Naive thymus-derived CD8-positive, alpha-beta T cell (primary cell): Measurements from ENCODE around the gene FBLN2. TPM values are rescaled to one million over a fixed set of nuclear protein-coding genes. Genes with fewer than 3 reads are reported as not detected.

Experiments
- ATAC-seq, 2 donors: fragments of 150-1000 bp; cut with Tn5 transposase in 1 of 2; sonication (Bioruptor Pico), chemical (Tn5 transposase) in 1 of 2; 1 replicate in 1 of 2; 2 replicates in 1 of 2; pipeline ENCODE4 v1.10.0; 2021; ENCODE audit warnings: mild to moderate bottlenecking in 2 of 2, moderate library complexity in 2 of 2
- POLR2A ChIA-PET: fragments of 350-600 bp; sonication (Branson Sonifier 250); formaldehyde crosslinking; loops from one replicate; lab custom pipeline; 2021; ENCODE audit warnings: antibody characterized with exemption; lab: Charles Lee
- DNase-seq, 10 donors: peaks; one replicate each; pipeline versions ENCODE4 v3.0.0 to v3.0.0-alpha.2; 2020 to 2022
- H3K27ac Mint-ChIP-seq, 10 donors: one replicate each; pipeline ENCODE4 v1.8.0; 2020 to 2022; ENCODE audit warnings: mild to moderate bottlenecking in 10 of 10, mixed read lengths in 10 of 10, moderate library complexity in 4 of 10, inconsistent platforms in 1 of 10
- H3K27me3 Mint-ChIP-seq, 5 donors: one replicate each; pipeline ENCODE4 v1.8.0; 2021 to 2022; ENCODE audit warnings: mixed read lengths in 5 of 5
- H3K36me3 Mint-ChIP-seq, 3 donors: one replicate each; pipeline ENCODE4 v1.8.0; 2020 to 2022; ENCODE audit warnings: mixed read lengths in 3 of 3, mild to moderate bottlenecking in 2 of 3, inconsistent platforms in 1 of 3
- H3K4me1 Mint-ChIP-seq, 4 donors: one replicate each; pipeline ENCODE4 v1.8.0; 2021 to 2022; ENCODE audit warnings: mixed read lengths in 4 of 4
- H3K4me3 Mint-ChIP-seq, 10 donors: one replicate each; pipeline ENCODE4 v1.8.0; 2020 to 2022; ENCODE audit warnings: mild to moderate bottlenecking in 10 of 10, mixed read lengths in 10 of 10, moderate library complexity in 6 of 10, inconsistent platforms in 1 of 10
- H3K9me3 Mint-ChIP-seq, 9 donors: one replicate each; pipeline ENCODE4 v1.8.0; 2020 to 2022; ENCODE audit warnings: mixed read lengths in 9 of 9, mild to moderate bottlenecking in 3 of 9, inconsistent platforms in 1 of 9, moderate library complexity in 1 of 9
- polyA plus RNA-seq, 3 donors: library from polyadenylated mRNA; unstranded; fragments of 300-500 nt; fragmentation: Illumina TruSeq; gene quantifications; one replicate each; pipeline ENCODE4 v1.2.3, GENCODE V29; 2021
- total RNA-seq, 8 experiments: library from RNA in 2 of 8; stranded (reverse) in 2 of 8; gene quantifications; one replicate each; pipeline ENCODE4 v1.2.3 and lab custom pipeline; 2021 to 2026

FBLN2 gene
- total and polyA plus RNA-seq, 5 experiments from 2014 or later, result 6.3 to 33.7 (median 15.8) TPM

- Mint-ChIP-seq H3K27ac (peak overlapping the region in 1 of 10 donors; percentile 4), H3K4me1 (peaks cover 0 to 3% (median 0%) of the 10 kb centered on the region in 4 donors), H3K27me3 (peaks cover 0 to 4% (median 0%) of the 10 kb centered on the region in 5 donors), H3K9me3 (peaks cover 0 to 2% (median 0%) of the 10 kb centered on the region in 9 donors), H3K4me3 (no peak overlapping the region), H3K36me3 (peaks cover 0 to 33% (median 8%) of the 10 kb centered on the region in 3 donors)
- POLR2A ChIA-PET, result no interaction called here
- ATAC-seq (no peak), DNase-seq (no peak)
Observed at GRCh38 chr3:13615019-13615528, 66.1 kb downstream of the FBLN2 start.

- DNase-seq (peak in 1 of 10 donors; percentile 40), ATAC-seq (no peak)
- peaks cover 0 to 27% (median 4%) of the 10 kb centered on the region in 3 donors for H3K36me3 Mint-ChIP-seq
- no peaks in the 10 kb centered on the region for H3K27me3 Mint-ChIP-seq
- peaks cover 0 to 2% (median 0%) of the 10 kb centered on the region in 9 donors for H3K9me3 Mint-ChIP-seq
- POLR2A ChIA-PET, result no interaction called here
- H3K4me1 Mint-ChIP-seq, result peaks cover under 1 to 5% (median 2%) of the 10 kb centered on the region in 4 donors
- H3K27ac Mint-ChIP-seq, result peak overlapping the region in 1 of 10 donors; percentile 21
- no peak overlapping the region for H3K4me3 Mint-ChIP-seq
Observed at GRCh38 chr3:13616359-13616758, 67.4 kb downstream of the FBLN2 start.

GRCh38 chr3:13617097-13617738 is 68.3 kb downstream of the FBLN2 start:
- DNase-seq (peak in 1 of 10 donors; percentile 43), ATAC-seq (no peak)
- Mint-ChIP-seq H3K4me1 (peaks cover 7 to 13% (median 9%) of the 10 kb centered on the region in 4 donors), H3K9me3 (peaks cover 0 to 2% (median 0%) of the 10 kb centered on the region in 9 donors), H3K27ac (no peak overlapping the region), H3K27me3 (no peaks in the 10 kb centered on the region), H3K4me3 (no peak overlapping the region), H3K36me3 (peaks cover 0 to 31% (median 4%) of the 10 kb centered on the region in 3 donors)
- POLR2A ChIA-PET, result no interaction called here

GRCh38 chr3:13617981-13618380 is 69.1 kb downstream of the FBLN2 start:
- no peaks in the 10 kb centered on the region for H3K27me3 Mint-ChIP-seq
- POLR2A ChIA-PET, result no interaction called here
- peak overlapping the region in 1 of 10 donors; percentile 20 for H3K27ac Mint-ChIP-seq
- peaks cover 0 to 27% (median 4%) of the 10 kb centered on the region in 3 donors for H3K36me3 Mint-ChIP-seq
- ATAC-seq (no peak), DNase-seq (no peak)
- H3K4me1 Mint-ChIP-seq, result peaks cover 7 to 14% (median 9%) of the 10 kb centered on the region in 4 donors
- H3K4me3 Mint-ChIP-seq, result no peak overlapping the region
- peaks cover 0 to 2% (median 0%) of the 10 kb centered on the region in 9 donors for H3K9me3 Mint-ChIP-seq

- peaks cover 0 to 26% (median 2%) of the 10 kb centered on the region in 3 donors for H3K36me3 Mint-ChIP-seq
- DNase-seq (no peak), ATAC-seq (no peak)
- H3K27ac Mint-ChIP-seq, result peak overlapping the region in 3 of 10 donors; percentile 48 to 82 (median 75)
- H3K4me3 Mint-ChIP-seq, result no peak overlapping the region
- H3K9me3 Mint-ChIP-seq, result peaks cover 0 to 2% (median 0%) of the 10 kb centered on the region in 9 donors
- POLR2A ChIA-PET, result no interaction called here
- no peaks in the 10 kb centered on the region for H3K27me3 Mint-ChIP-seq
- H3K4me1 Mint-ChIP-seq, result peaks cover 7 to 14% (median 9%) of the 10 kb centered on the region in 4 donors
Observed at GRCh38 chr3:13618836-13619235, 69.9 kb downstream of the FBLN2 start.

GRCh38 chr3:13619661-13620230 is 70.8 kb downstream of the FBLN2 start:
- ATAC-seq (no peak), DNase-seq (no peak)
- peak overlapping the region in 5 of 10 donors; percentile 31 to 85 (median 75) for H3K27ac Mint-ChIP-seq
- H3K27me3 Mint-ChIP-seq, result no peaks in the 10 kb centered on the region
- H3K4me3 Mint-ChIP-seq, result no peak overlapping the region
- H3K4me1 Mint-ChIP-seq, result peaks cover 7 to 14% (median 9%) of the 10 kb centered on the region in 4 donors
- peaks cover 0 to 2% (median 0%) of the 10 kb centered on the region in 9 donors for H3K9me3 Mint-ChIP-seq
- peaks cover 0 to 19% (median 0%) of the 10 kb centered on the region in 3 donors for H3K36me3 Mint-ChIP-seq
- POLR2A ChIA-PET, result no interaction called here

GRCh38 chr3:13620281-13620680 is 71.4 kb downstream of the FBLN2 start:
- Mint-ChIP-seq H3K36me3 (peaks cover 0 to 18% (median 0%) of the 10 kb centered on the region in 3 donors), H3K9me3 (peaks cover 0 to 2% (median 0%) of the 10 kb centered on the region in 9 donors), H3K4me3 (peak overlapping the region in 1 of 10 donors; percentile 15), H3K4me1 (peaks cover 7 to 14% (median 9%) of the 10 kb centered on the region in 4 donors), H3K27me3 (no peaks in the 10 kb centered on the region), H3K27ac (peak overlapping the region in 9 of 10 donors; percentile 19 to 96 (median 75))
- DNase-seq (no peak), ATAC-seq (no peak)
- POLR2A ChIA-PET, result no interaction called here

- POLR2A ChIA-PET, result no interaction called here
- DNase-seq, result peak in 1 of 10 donors; percentile 51
Observed at GRCh38 chr3:13620776-13621365, 71.9 kb downstream of the FBLN2 start.

GRCh38 chr3:13621381-13622221 is 72.7 kb downstream of the FBLN2 start:
- H3K4me3 Mint-ChIP-seq, result peak overlapping the region; percentile 66 to 88 (median 80)
- H3K4me1 Mint-ChIP-seq, result peaks cover 7 to 16% (median 11%) of the 10 kb centered on the region in 4 donors
- ATAC-seq (peak; percentile 98), DNase-seq (peak; percentile 8 to 87 (median 70))
- H3K9me3 Mint-ChIP-seq, result no peaks in the 10 kb centered on the region
- POLR2A ChIA-PET, result interaction anchor here (0.6 to 0.7 kb wide), 2 partner anchors 28 to 610 kb away, joined by 3 to 5 read pairs; no protein-coding TSS in a partner anchor
- no peaks in the 10 kb centered on the region for H3K27me3 Mint-ChIP-seq
- H3K36me3 Mint-ChIP-seq, result peaks cover 0 to 12% (median 0%) of the 10 kb centered on the region in 3 donors
- H3K27ac Mint-ChIP-seq, result peak overlapping the region; percentile 83 to 99 (median 96)

More at GRCh38 chr3:13620776-13621365, 71.9 kb downstream of the FBLN2 start:
- Mint-ChIP-seq H3K4me1 (peaks cover 7 to 16% (median 11%) of the 10 kb centered on the region in 4 donors), H3K36me3 (peaks cover 0 to 12% (median 0%) of the 10 kb centered on the region in 3 donors), H3K9me3 (peaks cover 0 to 1% (median 0%) of the 10 kb centered on the region in 9 donors), H3K27me3 (no peaks in the 10 kb centered on the region), H3K4me3 (peak overlapping the region in 4 of 10 donors; percentile 66 to 88 (median 86)), H3K27ac (peak overlapping the region in 9 of 10 donors; percentile 96 to 99 (median 97))
- ATAC-seq, result no peak

GRCh38 chr3:13622356-13622755 is 73.4 kb downstream of the FBLN2 start:
- Mint-ChIP-seq H3K4me1 (peaks cover 7 to 14% (median 10%) of the 10 kb centered on the region in 4 donors), H3K27me3 (no peaks in the 10 kb centered on the region), H3K36me3 (peaks cover 0 to 12% (median 0%) of the 10 kb centered on the region in 3 donors), H3K9me3 (no peaks in the 10 kb centered on the region), H3K27ac (peak overlapping the region in 8 of 10 donors; percentile 96 to 99 (median 96)), H3K4me3 (no peak overlapping the region)
- no peak for ATAC-seq
- no peak for DNase-seq
- POLR2A ChIA-PET, result interaction anchor here (0.6 kb wide), 1 partner anchor 27 kb away, joined by 5 read pairs; no protein-coding TSS in a partner anchor

- no peaks in the 10 kb centered on the region for H3K9me3 Mint-ChIP-seq
- H3K36me3 Mint-ChIP-seq, result peaks cover 0 to 12% (median 0%) of the 10 kb centered on the region in 3 donors
- H3K4me1 Mint-ChIP-seq, result peaks cover 7 to 14% (median 10%) of the 10 kb centered on the region in 4 donors
- ATAC-seq (no peak), DNase-seq (no peak)
- H3K27ac Mint-ChIP-seq, result peak overlapping the region in 7 of 10 donors; percentile 22 to 96 (median 83)
- POLR2A ChIA-PET, result no interaction called here
- no peak overlapping the region for H3K4me3 Mint-ChIP-seq
- H3K27me3 Mint-ChIP-seq, result no peaks in the 10 kb centered on the region
Observed at GRCh38 chr3:13623101-13623654, 74.3 kb downstream of the FBLN2 start.
